Measurements from ENCODE around the gene NDUFB5. TPM values are rescaled to one million over a fixed set of nuclear protein-coding genes. Genes with fewer than 3 reads are reported as not detected.
"Not testable (repeated sequence)": the region's sequence is repeated elsewhere in the genome, so short reads cannot be mapped to it uniquely, and the experiment has no call there.

NDUFB5 gene
- total RNA-seq, 1 experiment from 2014 or later, result 222 TPM

- no peak for DNase-seq (ENCODE audit: low read depth)
Observed at GRCh38 chr3:179630753-179631451, 26.3 kb downstream of the NDUFB5 start.

GRCh38 chr3:179640469-179640868 is 35.9 kb downstream of the NDUFB5 start:
- DNase-seq (ENCODE audit: low read depth), result no peak

DNA sequence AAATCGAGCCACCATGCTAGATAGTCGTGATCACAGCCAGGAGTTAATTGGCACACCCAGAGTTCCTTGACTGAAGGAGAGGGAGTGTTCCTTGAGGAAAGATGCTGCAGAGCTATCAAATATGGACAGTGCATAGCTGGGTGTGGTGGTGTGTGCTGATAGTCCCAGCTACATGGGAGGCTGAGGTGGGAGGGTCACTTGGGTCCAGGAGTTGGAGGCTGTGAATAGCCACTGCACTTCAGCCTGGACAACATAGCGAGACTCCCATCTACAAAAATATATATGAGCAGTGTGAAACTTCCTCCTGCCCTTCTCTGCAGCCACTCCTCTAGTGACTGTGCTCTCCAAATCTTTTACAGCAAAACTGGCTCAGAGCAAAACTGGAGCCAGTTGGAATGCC is 38.3 kb downstream of the NDUFB5 start:
- DNase-seq (ENCODE audit: low read depth), result no peak

- DNase-seq (ENCODE audit: low read depth), result not testable (repeated sequence)
Observed at GRCh38 chr3:179643837-179644236, 39.2 kb downstream of the NDUFB5 start.

GRCh38 chr3:179646177-179646576 is 41.6 kb downstream of the NDUFB5 start:
- DNase-seq (ENCODE audit: low read depth), result no peak

DNA sequence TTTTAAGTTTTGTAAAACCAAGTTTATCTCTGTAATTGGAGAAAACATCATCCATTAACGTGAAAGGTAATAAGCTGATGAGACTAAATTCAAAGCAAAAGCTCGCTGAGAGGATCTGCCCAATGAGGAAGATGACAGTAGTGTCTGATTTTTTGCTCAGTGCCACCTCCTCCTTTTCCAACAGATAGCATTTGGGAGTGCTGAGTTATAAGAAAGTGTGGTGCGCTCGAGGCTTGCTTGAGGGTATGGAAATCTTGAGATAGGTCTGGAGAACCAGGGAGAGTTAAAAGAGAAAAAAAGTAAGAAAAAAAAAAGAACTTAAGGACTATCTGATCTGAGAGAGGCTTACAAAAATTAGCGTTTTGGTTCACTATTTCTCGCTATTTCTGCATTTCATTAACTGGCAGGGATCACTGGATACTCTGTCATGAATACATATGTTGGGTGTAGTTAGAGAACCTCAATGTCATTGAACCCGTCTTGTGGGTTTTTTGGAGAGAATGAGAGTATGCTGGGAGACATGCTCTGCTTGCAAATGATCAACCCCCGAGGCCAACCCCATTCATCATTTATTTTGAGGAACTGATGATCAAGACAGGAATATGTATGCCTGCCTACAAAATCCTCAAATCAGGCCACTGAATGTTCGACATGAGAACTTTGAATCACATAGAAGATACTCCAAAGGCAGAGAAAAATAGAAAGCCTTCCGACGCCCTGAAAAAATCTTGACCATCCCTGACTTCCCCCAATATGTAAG is 47.3 kb downstream of the NDUFB5 start:
- DNase-seq (ENCODE audit: low read depth), result peak; percentile 8

DNA sequence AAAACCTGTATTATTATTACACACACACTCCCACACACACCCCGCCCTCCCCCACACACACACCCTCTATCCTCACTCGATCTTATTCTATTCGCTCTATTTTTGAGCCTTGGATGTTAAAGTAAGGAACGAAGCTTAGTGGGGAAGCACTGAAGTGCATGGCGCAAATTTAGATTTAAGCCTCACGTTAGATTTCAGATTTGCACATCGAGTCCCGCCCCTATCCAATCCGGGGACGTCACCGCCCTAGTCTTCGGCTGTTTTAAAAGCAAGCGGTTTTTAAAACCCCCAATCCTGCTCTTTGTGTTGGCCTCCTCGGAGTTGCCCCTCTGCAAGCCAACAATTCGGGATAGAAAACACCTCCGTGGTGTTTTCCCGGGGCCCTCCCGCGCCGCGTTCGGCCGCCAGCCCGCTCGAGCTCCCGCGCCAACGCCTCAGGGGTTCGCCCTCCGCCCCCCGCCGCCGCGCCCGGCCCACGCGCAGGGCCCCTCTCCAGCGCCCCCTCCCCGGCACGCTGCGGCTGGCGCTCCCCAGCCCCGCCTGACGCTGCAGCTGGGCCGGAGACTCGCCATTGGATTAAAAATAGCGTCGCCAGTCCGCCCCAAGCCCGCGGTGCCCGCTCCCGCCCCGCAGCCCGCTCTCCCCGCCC is 48.0 kb downstream of the NDUFB5 start, which contains the start of gene USP13:
Gene USP13 (plus strand): TSS at position 594 of the 649 bp plus-strand sequence. CDS start 186 bp downstream, outside the sequence.
- peak; percentile 87 for DNase-seq (ENCODE audit: low read depth)

DNA sequence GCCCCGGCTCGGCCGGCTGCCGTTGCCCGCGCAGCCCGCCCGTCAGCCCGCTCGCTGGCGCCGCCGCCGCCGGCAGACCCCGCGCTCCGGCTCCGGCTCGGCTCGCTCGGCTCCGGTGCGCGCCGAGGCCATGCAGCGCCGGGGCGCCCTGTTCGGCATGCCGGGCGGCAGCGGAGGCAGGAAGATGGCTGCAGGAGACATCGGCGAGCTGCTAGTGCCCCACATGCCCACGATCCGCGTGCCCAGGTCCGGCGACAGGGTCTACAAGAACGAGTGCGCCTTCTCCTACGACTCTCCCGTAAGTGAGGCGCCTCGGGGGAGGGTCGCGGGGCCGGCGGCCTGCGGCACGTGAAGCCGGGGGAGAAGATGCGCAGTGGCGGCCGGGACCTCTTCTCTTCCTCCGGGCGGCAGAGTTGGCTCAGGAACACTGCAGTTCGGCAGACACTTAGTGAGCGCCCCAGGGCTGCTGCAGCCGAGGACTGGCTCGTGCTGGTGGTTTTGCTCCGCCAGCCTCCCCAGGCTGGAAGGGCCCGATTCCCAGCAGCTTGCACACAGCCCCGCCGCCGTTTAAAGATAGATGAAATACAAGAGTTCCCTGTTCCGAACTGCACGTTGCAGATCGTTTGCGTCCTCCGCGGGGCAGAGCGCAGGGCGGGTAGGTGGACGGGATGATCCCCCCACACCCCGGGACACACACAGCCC is 48.7 kb downstream of the NDUFB5 start:
- DNase-seq (ENCODE audit: low read depth), result peak; percentile 86

GRCh38 chr3:179655236-179655635 is 50.6 kb downstream of the NDUFB5 start:
- DNase-seq (ENCODE audit: low read depth), result no peak

DNA sequence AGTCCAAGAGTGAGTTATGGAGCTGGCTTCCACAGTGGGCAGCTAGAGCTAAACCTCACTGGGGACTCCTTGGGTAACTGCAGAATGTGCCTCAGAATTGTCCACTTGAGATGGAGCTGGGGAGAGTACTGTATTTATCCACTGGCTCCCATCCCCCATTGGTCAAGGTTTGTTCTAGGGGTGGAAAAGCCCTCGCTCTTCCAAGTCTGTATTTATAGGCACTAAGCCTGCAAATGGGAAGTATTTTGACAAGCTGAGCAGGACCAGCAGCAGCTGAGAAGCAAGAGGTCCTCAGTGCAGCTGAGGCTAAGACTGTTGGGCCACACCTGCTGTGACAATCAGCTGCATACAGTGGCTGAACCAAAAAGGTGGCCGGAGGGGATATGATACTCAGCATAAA is 54.0 kb downstream of the NDUFB5 start:
- DNase-seq (ENCODE audit: low read depth), result no peak

GRCh38 chr3:179660872-179661271 is 56.3 kb downstream of the NDUFB5 start:
- DNase-seq (ENCODE audit: low read depth), result no peak

DNA sequence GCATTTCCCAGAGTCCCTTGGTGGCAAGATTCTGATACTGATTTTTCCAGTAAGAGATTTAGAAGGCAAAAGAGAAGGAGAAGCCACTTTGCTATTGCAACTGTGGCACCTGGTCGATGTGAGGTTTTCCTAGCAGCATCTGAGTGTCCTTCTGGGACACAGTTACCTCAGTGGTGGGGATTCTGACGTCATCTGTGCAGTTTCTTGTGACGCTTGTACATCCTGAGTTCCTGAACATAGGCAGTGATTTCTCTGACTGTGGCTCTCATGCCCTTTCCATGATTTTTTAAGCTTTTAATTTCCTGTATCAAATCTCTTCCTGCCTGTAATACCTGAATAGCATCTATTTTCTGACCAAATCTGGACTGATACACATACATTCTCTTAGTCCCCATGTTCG is 57.2 kb downstream of the NDUFB5 start:
- DNase-seq (ENCODE audit: low read depth), result no peak

GRCh38 chr3:179663093-179663492 is 58.5 kb downstream of the NDUFB5 start:
- DNase-seq (ENCODE audit: low read depth), result no peak

DNA sequence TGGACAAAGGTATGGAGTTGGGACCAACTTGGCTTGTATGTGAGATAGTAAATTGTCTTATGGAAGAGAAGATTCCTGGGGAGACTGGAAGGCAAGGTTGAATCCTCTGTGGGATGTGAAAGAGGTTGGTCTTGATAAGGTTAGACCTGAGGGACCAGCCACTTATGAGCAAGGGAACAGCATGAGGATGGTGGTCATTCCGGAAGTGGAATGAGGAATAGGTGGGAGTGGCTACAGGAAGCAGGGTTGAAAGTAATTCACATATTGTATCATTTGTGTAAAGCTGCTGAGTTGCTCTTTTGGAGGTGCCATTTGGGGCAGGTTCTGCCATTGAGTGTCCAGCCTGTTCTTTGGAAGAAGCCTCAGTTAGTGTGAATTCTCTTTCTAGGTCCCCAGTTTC is 61.4 kb downstream of the NDUFB5 start:
- DNase-seq (ENCODE audit: low read depth), result no peak

- no peak for DNase-seq (ENCODE audit: low read depth)
Observed at GRCh38 chr3:179666436-179667035, 61.9 kb downstream of the NDUFB5 start.

DNA sequence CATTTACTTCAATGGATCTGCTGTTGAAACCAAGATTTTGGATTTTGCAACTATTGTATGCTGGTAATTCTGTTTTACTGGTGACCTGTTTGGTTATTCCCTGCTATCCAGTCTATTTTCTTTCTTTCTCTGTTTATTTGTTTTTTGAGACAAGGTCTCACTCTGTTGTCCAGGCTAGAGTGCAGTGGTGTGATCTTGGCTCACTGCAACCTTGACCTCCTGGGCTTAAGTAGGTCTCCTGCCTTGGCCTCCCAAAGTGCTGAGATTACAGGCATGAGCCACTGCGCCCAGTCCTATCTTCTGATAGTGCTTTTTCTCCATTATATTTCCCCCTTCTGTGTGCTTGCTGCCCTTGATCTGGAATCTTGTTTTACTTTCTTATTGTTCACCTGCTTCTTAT is 63.8 kb downstream of the NDUFB5 start:
- no peak for DNase-seq (ENCODE audit: low read depth)

- DNase-seq (ENCODE audit: low read depth), result no peak
Observed at GRCh38 chr3:179670311-179670710, 65.7 kb downstream of the NDUFB5 start.

DNA sequence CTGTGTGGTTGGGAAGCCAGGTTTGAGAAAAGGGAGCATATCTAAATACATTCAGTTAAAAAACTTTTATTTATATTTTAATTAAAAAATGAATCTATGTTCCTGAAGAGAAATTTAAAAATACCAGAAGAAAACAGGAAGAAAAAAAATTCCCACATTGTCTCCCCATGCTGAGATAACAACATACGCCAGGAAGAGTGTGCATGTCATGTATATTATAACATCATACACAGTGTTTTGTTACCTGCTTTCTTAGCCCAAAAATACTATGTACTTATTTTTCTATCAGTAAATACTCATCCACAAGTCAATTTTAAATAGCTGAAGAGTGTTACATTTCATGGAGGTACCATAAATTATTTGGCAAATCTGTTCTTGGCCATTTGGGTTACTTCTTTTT is 66.7 kb downstream of the NDUFB5 start:
- DNase-seq (ENCODE audit: low read depth), result no peak

- peak; percentile 8 for DNase-seq (ENCODE audit: low read depth)
Observed at GRCh38 chr3:179671747-179672242, 67.2 kb downstream of the NDUFB5 start.

DNA sequence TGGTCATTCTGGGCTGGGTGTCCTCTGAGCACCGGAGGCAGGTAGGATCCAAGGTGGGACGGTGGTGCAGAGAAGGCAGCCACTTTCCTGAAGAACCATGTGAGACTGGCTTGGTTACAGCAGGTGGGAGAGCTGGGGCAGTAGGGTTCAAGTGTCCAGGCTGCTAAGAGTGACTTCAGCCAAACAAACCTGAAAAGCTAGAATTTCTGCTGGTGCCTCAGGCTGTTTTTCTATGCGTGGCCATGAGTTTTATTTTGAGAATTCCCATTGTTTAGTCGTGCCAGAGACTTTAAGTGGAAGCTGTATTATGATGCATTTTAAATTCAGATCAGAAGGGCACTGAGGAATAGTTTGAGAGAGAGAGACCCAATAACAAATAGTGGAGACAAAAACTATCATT is 68.3 kb downstream of the NDUFB5 start:
- peak; percentile 9 for DNase-seq (ENCODE audit: low read depth)

GRCh38 chr3:179673523-179673922 is 68.9 kb downstream of the NDUFB5 start:
- DNase-seq (ENCODE audit: low read depth), result no peak

All from RPMI7951 (cell line).